GM19193 (cell line): ENCODE results near the gene CYRIA.

ENCODE experiments used
- POLR2A ChIP-seq: IDR thresholded peaks from 4 replicates; pipeline ENCODE4 v1.6.1; 2011; ENCODE audit not compliant: insufficient read depth, insufficient read length; ENCODE audit errors: extremely low read depth

The CYRIA gene

DNA sequence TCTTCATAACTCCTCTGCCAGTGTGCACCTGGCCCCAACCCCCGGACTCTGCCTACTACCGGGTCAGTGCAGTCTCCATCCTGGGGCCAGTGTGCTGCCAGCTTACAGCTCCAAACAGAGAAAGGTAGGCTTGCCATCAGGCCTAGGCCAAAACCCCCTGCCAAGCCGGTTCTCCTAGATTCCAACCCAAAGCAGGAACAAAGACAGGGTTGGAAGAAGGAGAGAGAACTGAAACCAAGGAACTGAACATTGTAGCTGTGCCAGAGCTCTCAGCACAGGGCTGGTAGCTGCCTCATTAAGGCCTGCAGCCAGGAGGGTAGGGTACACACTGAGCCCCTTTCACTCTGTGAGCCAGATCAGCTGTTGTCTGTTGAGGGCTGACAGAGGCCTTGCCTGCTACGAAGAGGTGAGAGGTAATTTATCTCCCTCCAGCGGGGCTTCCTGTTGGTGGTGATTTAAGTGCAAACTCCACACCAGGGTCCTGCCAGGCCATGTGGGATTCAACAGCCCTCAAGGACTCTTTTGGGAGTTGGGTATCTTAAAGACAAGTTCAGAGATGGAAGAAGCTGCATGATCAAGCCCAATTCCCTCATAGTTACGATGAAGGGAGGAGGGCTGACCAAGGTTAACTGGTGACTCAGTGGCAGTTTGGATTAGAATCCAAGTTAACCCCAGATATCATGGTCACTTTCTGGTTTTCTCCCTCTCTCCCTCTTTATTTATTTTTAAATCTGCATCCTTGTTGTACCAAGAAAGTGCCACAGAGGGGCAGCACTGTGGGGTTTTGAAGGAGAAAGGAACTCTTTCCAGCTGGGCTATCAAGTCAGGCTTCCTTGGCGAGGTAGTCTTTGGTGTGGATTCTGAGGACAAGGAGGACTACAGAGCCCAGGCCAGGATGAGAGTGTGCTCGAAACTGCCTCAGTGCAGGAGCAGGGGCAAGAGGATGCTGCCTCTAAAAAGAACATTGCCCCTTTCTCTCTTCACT lies 48.1 kb downstream of the CYRIA start:
- no peak for TF ChIP-seq POLR2A
